ENCODE results near the gene TMEM203.
A peak's percentile ranks its signal among the peaks of the same experiment; 100 is the strongest.

The TMEM203 gene, protein sequence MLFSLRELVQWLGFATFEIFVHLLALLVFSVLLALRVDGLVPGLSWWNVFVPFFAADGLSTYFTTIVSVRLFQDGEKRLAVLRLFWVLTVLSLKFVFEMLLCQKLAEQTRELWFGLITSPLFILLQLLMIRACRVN

DNA sequence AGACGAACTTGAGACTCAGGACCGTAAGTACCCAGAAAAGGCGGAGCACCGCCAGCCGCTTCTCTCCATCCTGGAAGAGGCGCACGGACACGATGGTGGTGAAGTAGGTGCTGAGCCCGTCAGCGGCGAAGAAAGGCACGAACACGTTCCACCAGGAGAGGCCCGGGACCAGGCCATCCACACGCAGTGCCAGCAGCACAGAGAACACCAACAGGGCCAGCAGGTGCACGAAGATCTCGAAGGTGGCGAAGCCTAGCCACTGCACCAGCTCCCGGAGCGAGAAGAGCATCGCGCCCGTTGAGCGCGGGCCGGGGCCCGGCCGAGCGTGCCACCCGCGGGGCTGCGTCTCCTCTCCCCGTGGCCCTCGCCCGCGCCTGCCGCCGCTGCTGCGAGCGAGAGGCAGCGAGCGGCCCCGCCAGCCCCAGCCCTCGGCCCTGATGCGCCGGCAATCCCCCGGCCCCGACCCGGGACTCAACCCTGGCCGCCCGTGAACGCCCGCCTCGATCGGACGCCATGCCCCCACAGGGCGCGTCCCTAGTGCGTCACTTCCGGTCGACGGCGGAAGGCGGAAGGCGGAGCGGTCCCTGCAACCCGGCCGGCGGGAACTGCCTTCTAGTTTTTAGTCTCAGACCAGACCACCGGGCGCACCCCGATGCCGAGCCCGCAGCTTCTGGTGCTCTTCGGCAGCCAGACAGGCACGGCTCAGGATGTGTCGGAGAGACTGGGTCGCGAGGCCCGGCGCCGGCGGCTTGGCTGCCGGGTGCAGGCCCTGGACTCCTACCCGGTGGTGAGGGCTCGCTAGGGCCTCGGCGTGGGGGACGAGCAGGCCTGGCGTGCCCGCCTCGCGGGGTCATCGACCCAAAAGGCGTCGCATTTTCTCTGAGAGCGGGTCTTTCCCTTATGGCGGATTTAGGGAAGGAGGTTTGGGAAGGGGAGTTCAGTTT is at the start of gene TMEM203, which contains the start of gene NDOR1:
TMEM203 (minus strand) TSS at position 523 of the 944 bp plus-strand sequence; CDS start at position 289, 234 bp downstream.
NDOR1 (plus strand) TSS at position 575 of the 944 bp plus-strand sequence; CDS start at position 653, 78 bp downstream.
- peak within 1 kb of the TSS; percentile 80 to 97 (median 92) for H3K9ac ChIP-seq (ENCODE audit: low read length in 5 of 5)
- no peaks in the 10 kb centered on the region for H3K27me3 ChIP-seq (ENCODE audit: control insufficient read depth in 5 of 5, insufficient read depth in 4 of 5, low read length in 5 of 5)
- peaks cover 16 to 53% (median 51%) of the 10 kb centered on the region in 5 donors for H3K4me1 ChIP-seq (ENCODE audit: control insufficient read depth in 5 of 5, insufficient read depth in 5 of 5, low read length in 5 of 5)
- no peaks in the 10 kb centered on the region for H3K9me3 ChIP-seq (ENCODE audit: control insufficient read depth in 5 of 5, low read length in 5 of 5)
- H3K27ac ChIP-seq (ENCODE audit: low read depth, low read length), result peak within 1 kb of the TSS; percentile 78
- H3K36me3 ChIP-seq (ENCODE audit: control insufficient read depth in 5 of 5, insufficient read depth in 5 of 5, low read length in 5 of 5), result peaks cover 0 to 7% (median 2%) of the 10 kb centered on the region in 5 donors
- peak within 1 kb of the TSS; percentile 83 to 97 (median 96) for H3K4me3 ChIP-seq (ENCODE audit: low read depth in 1 of 5, low read length in 5 of 5)

GRCh38 chr9:137254624-137255447 is 49.4 kb upstream of the TMEM203 start, which contains the start of gene NELFB:
Gene NELFB (plus strand): TSS chr9:137255327.
- H3K36me3 ChIP-seq (ENCODE audit: control insufficient read depth in 5 of 5, insufficient read depth in 5 of 5, low read length in 5 of 5), result peaks cover 0 to 19% (median 17%) of the 10 kb centered on the region in 5 donors
- H3K4me3 ChIP-seq (ENCODE audit: low read depth in 1 of 5, low read length in 5 of 5), result peak within 1 kb of the TSS; percentile 81 to 98 (median 91)
- peak within 1 kb of the TSS; percentile 62 for H3K27ac ChIP-seq (ENCODE audit: low read depth, low read length)
- no peaks in the 10 kb centered on the region for H3K27me3 ChIP-seq (ENCODE audit: control insufficient read depth in 5 of 5, insufficient read depth in 4 of 5, low read length in 5 of 5)
- peaks cover 7 to 45% (median 38%) of the 10 kb centered on the region in 5 donors for H3K4me1 ChIP-seq (ENCODE audit: control insufficient read depth in 5 of 5, insufficient read depth in 5 of 5, low read length in 5 of 5)
- peak within 1 kb of the TSS; percentile 28 to 94 (median 83) for H3K9ac ChIP-seq (ENCODE audit: low read length in 5 of 5)
- H3K9me3 ChIP-seq (ENCODE audit: control insufficient read depth in 5 of 5, low read length in 5 of 5), result no peaks in the 10 kb centered on the region

GRCh38 chr9:137253717-137254623 is 48.5 kb upstream of the TMEM203 start:
- H3K27ac ChIP-seq (ENCODE audit: low read depth, low read length), result peak overlapping the region; percentile 62
- no peaks in the 10 kb centered on the region for H3K9me3 ChIP-seq (ENCODE audit: control insufficient read depth in 5 of 5, low read length in 5 of 5)
- H3K4me3 ChIP-seq (ENCODE audit: low read depth in 1 of 5, low read length in 5 of 5), result peak overlapping the region; percentile 50 to 95 (median 81)
- peak overlapping the region in 4 of 5 donors; percentile 68 to 85 (median 80) for H3K9ac ChIP-seq (ENCODE audit: low read length in 5 of 5)
- peaks cover 0 to 15% (median 13%) of the 10 kb centered on the region in 5 donors for H3K36me3 ChIP-seq (ENCODE audit: control insufficient read depth in 5 of 5, insufficient read depth in 5 of 5, low read length in 5 of 5)
- peaks cover 7 to 45% (median 38%) of the 10 kb centered on the region in 5 donors for H3K4me1 ChIP-seq (ENCODE audit: control insufficient read depth in 5 of 5, insufficient read depth in 5 of 5, low read length in 5 of 5)
- no peaks in the 10 kb centered on the region for H3K27me3 ChIP-seq (ENCODE audit: control insufficient read depth in 5 of 5, insufficient read depth in 4 of 5, low read length in 5 of 5)

- H3K36me3 ChIP-seq (ENCODE audit: control insufficient read depth in 5 of 5, insufficient read depth in 5 of 5, low read length in 5 of 5), result peaks cover 0 to 11% (median 6%) of the 10 kb centered on the region in 5 donors
- no peaks in the 10 kb centered on the region for H3K9me3 ChIP-seq (ENCODE audit: control insufficient read depth in 5 of 5, low read length in 5 of 5)
- no peak overlapping the region for H3K27ac ChIP-seq (ENCODE audit: low read depth, low read length)
- no peaks in the 10 kb centered on the region for H3K27me3 ChIP-seq (ENCODE audit: control insufficient read depth in 5 of 5, insufficient read depth in 4 of 5, low read length in 5 of 5)
- no peak overlapping the region for H3K4me3 ChIP-seq (ENCODE audit: low read depth in 1 of 5, low read length in 5 of 5)
- no peak overlapping the region for H3K9ac ChIP-seq (ENCODE audit: low read length in 5 of 5)
- peaks cover 7 to 47% (median 38%) of the 10 kb centered on the region in 5 donors for H3K4me1 ChIP-seq (ENCODE audit: control insufficient read depth in 5 of 5, insufficient read depth in 5 of 5, low read length in 5 of 5)
These were observed 47.4 kb upstream of the TMEM203 start for GRCh38 chr9:137252555-137253506.

- H3K9ac ChIP-seq (ENCODE audit: low read length in 5 of 5), result no peak overlapping the region
- H3K27ac ChIP-seq (ENCODE audit: low read depth, low read length), result no peak overlapping the region
- peaks cover 0 to 6% (median 2%) of the 10 kb centered on the region in 5 donors for H3K36me3 ChIP-seq (ENCODE audit: control insufficient read depth in 5 of 5, insufficient read depth in 5 of 5, low read length in 5 of 5)
- no peaks in the 10 kb centered on the region for H3K9me3 ChIP-seq (ENCODE audit: control insufficient read depth in 5 of 5, low read length in 5 of 5)
- no peaks in the 10 kb centered on the region for H3K27me3 ChIP-seq (ENCODE audit: control insufficient read depth in 5 of 5, insufficient read depth in 4 of 5, low read length in 5 of 5)
- H3K4me1 ChIP-seq (ENCODE audit: control insufficient read depth in 5 of 5, insufficient read depth in 5 of 5, low read length in 5 of 5), result peaks cover 6 to 51% (median 37%) of the 10 kb centered on the region in 5 donors
- H3K4me3 ChIP-seq (ENCODE audit: low read depth in 1 of 5, low read length in 5 of 5), result no peak overlapping the region
These were observed 46.2 kb upstream of the TMEM203 start for GRCh38 chr9:137251490-137252268.

DNA sequence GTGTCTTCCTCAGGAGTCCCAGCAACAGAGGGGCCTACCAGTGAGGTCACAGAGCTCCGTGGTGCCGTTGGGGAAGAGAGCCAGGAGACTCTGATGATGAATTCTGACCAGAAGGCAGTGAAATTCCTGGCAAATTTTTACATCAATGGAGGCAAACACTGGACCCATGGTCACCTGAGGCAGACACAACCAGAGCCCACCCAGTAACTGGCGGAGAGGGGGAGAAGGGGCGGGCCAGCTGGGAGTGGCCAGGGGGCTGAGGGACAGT is 45.7 kb upstream of the TMEM203 start, which contains the start of gene STPG3:
STPG3 (plus strand) TSS at position 93 of the 268 bp plus-strand sequence; CDS start at position 94, 1 bp downstream.
- Histone ChIP-seq H3K9me3 (ENCODE audit: control insufficient read depth in 5 of 5, low read length in 5 of 5) (no peaks in the 10 kb centered on the region), H3K9ac (ENCODE audit: low read length in 5 of 5) (peak within 1 kb of the TSS in 1 of 5 donors; percentile 31), H3K27me3 (ENCODE audit: control insufficient read depth in 5 of 5, insufficient read depth in 4 of 5, low read length in 5 of 5) (no peaks in the 10 kb centered on the region), H3K4me1 (ENCODE audit: control insufficient read depth in 5 of 5, insufficient read depth in 5 of 5, low read length in 5 of 5) (peaks cover 2 to 45% (median 31%) of the 10 kb centered on the region in 5 donors), H3K27ac (ENCODE audit: low read depth, low read length) (no peak within 1 kb of the TSS), H3K36me3 (ENCODE audit: control insufficient read depth in 5 of 5, insufficient read depth in 5 of 5, low read length in 5 of 5) (peaks cover 0 to under 1% (median 0%) of the 10 kb centered on the region in 5 donors), H3K4me3 (ENCODE audit: low read depth in 1 of 5, low read length in 5 of 5) (no peak within 1 kb of the TSS)

DNA sequence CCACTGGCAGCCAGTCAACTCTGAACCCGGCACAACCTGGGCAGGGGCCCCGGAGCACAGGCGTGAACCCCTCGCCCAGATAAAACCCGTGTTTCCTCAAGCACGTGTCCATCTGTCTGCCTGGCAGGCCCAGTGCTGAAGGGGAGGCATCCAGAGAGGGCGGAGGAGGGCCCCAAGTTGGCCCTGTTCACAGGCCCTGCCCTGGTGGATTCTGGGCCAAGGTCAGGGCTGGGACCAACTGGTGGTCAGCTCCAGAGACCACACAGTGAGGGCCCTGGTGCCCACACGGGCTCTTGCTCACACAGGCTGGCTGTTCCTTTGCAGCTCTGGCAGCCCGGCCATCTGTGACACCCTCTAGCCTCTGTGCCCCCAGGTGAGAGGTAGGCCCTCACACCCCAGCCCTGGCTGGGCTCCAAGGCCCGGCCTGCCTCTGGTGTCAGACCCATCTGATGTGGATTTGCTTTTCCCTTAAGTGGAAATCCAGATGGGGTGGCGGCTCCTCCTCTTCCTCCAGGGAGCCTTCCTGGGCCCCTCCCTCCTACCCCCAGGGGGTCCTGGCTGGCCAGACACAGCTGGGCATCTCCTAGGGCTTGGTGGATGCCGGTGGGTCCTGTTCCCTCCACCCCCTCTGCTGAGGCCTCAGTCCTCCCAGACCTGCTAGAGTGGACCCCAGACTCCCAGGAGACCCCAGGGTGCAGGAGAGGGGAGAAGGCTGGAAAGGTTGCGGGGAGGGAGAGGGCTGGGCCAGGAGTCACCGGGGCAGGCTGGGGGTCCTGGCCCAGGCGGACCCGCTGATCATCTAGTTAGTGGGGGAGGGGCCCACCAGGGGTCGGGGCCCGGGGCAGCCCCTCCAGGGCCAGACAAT is 45.1 kb upstream of the TMEM203 start:
- Histone ChIP-seq H3K27me3 (ENCODE audit: control insufficient read depth in 5 of 5, insufficient read depth in 4 of 5, low read length in 5 of 5) (peaks cover 0 to 2% (median 0%) of the 10 kb centered on the region in 5 donors), H3K9ac (ENCODE audit: low read length in 5 of 5) (peak overlapping the region in 1 of 5 donors; percentile 31), H3K27ac (ENCODE audit: low read depth, low read length) (no peak overlapping the region), H3K4me1 (ENCODE audit: control insufficient read depth in 5 of 5, insufficient read depth in 5 of 5, low read length in 5 of 5) (peaks cover 0 to 39% (median 26%) of the 10 kb centered on the region in 5 donors), H3K36me3 (ENCODE audit: control insufficient read depth in 5 of 5, insufficient read depth in 5 of 5, low read length in 5 of 5) (no peaks in the 10 kb centered on the region), H3K9me3 (ENCODE audit: control insufficient read depth in 5 of 5, low read length in 5 of 5) (no peaks in the 10 kb centered on the region), H3K4me3 (ENCODE audit: low read depth in 1 of 5, low read length in 5 of 5) (no peak overlapping the region)
